Natural killer cell treated with Interleukin-12 subunit alpha and Interleukin-12 subunit beta and Interleukin-15 and Interleukin-18, amount 100 ng/mL, for 72 hours (primary cell): Measurements from ENCODE around the gene S1PR4. TPM values are rescaled to one million over a fixed set of nuclear protein-coding genes. Genes with fewer than 3 reads are reported as not detected.
A peak's percentile ranks its signal among the peaks of the same experiment; 100 is the strongest.
"Not testable (repeated sequence)": the region's sequence is repeated elsewhere in the genome, so short reads cannot be mapped to it uniquely, and the experiment has no call there.

Source experiments
- ATAC-seq, 2 donors: fragments of 150-1000 bp; cut with Tn5 transposase in 1 of 2; sonication (Bioruptor Pico), chemical (Tn5 transposase) in 1 of 2; 2 replicates each; pipeline ENCODE4 v1.10.0; 2021
- DNase-seq: peaks from one replicate; pipeline ENCODE4 v3.0.0; 2022; ENCODE audit warnings: low spot score
- H3K27ac Mint-ChIP-seq, 2 donors: 1 replicate in 1 of 2; 2 replicates in 1 of 2; pipeline ENCODE4 v1.8.0; 2022; ENCODE audit warnings: mixed read lengths in 2 of 2, mild to moderate bottlenecking in 1 of 2, moderate library complexity in 1 of 2
- H3K27me3 Mint-ChIP-seq, 2 donors: 1 replicate in 1 of 2; 2 replicates in 1 of 2; pipeline ENCODE4 v1.8.0; 2022; ENCODE audit warnings: mixed read lengths in 2 of 2
- H3K36me3 Mint-ChIP-seq: one replicate; pipeline ENCODE4 v1.8.0; 2022; ENCODE audit warnings: mixed read lengths
- H3K4me1 Mint-ChIP-seq, 2 donors: 1 replicate in 1 of 2; 2 replicates in 1 of 2; pipeline ENCODE4 v1.8.0; 2022; ENCODE audit warnings: low read depth in 2 of 2, mixed read lengths in 2 of 2, mild to moderate bottlenecking in 1 of 2
- H3K4me3 Mint-ChIP-seq: one replicate; pipeline ENCODE4 v1.8.0; 2022; ENCODE audit warnings: mixed read lengths
- H3K9me3 Mint-ChIP-seq: 2 replicates; pipeline ENCODE4 v1.8.0; 2022; ENCODE audit warnings: mixed read lengths
- total RNA-seq, 2 donors: library from RNA; stranded (reverse); gene quantifications; one replicate each; pipeline ENCODE4 v1.2.3, GENCODE V29; 2022

S1PR4 gene
- total RNA-seq, 2 donors from 2014 or later, result 33.5 to 47.0 TPM

DNA sequence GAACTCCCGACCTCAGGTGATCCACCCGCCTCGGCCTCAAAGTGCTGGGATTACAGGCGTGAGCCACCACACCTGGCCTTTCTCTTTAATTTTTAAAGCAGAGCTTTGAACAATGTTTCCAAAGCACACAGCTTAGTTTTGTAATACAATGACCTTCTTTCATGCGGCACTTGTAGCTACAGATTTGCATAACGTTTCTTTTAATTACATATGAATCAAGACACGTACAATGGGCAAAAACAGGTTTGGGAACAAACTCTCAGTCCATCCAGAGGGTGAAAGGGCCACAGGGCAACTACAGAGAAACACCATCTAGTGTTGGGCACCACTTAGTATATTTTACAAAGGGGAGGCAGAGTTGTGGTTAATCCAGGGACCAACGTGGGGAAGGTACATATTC lies 19.0 kb upstream of the S1PR4 start:
- peaks cover 15 to 40% of the 10 kb centered on the region in 2 donors for H3K4me1 Mint-ChIP-seq
- peaks cover 2% of the 10 kb centered on the region for H3K9me3 Mint-ChIP-seq
- no peak for DNase-seq
- no peak overlapping the region for H3K4me3 Mint-ChIP-seq
- peak overlapping the region in 1 of 2 donors; percentile 49 for H3K27ac Mint-ChIP-seq
- H3K27me3 Mint-ChIP-seq, result peaks cover 0 to 2% of the 10 kb centered on the region in 2 donors
- H3K36me3 Mint-ChIP-seq, result peaks cover 5% of the 10 kb centered on the region
- ATAC-seq, result no peak

DNA sequence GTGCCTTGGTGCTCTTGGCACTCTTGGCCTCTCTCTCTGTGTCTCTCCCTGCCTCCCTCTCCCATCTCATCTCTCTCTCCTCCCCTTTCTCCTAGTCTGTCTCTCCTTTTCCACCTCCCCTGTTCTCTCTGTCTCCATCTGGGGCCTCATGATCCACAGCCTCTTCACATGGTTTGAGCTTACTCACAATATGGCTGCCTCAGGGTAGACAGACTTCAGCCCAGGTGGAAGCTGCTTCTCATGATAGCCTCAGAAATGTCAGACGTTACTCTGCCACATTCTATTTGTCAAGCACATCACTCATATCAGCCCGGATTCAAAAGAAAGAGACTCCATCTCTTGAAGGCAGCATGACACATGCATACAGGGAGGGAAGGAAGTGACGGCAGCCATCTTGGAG lies 18.4 kb upstream of the S1PR4 start:
- H3K27ac Mint-ChIP-seq, result peak overlapping the region; percentile 5 to 49
- H3K27me3 Mint-ChIP-seq, result peaks cover 0 to 2% of the 10 kb centered on the region in 2 donors
- H3K4me3 Mint-ChIP-seq, result no peak overlapping the region
- ATAC-seq, result no peak
- H3K9me3 Mint-ChIP-seq, result peaks cover 2% of the 10 kb centered on the region
- DNase-seq, result no peak
- H3K36me3 Mint-ChIP-seq, result peaks cover 5% of the 10 kb centered on the region
- H3K4me1 Mint-ChIP-seq, result peaks cover 16 to 42% of the 10 kb centered on the region in 2 donors

DNA sequence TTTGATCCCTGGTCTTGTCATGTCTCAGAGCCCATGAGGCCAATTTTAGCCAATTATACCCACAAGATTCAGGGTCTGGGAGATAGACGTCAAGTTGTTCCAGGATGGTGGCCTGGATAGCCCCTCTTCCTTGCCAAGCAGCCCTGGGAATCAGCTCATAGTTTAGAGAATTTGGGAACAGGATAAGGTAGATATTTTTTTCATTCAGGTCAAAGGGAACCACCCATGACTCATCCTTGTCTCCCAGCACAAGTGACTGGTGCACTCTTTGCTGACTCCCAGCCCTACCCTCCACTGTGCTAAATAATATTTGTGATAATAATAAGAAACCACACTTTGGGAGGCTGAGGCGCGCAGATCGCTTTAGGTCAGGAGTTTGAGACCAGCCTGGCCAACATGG lies 17.1 kb upstream of the S1PR4 start:
- H3K9me3 Mint-ChIP-seq, result no peaks in the 10 kb centered on the region
- ATAC-seq, result no peak
- peaks cover 0 to 2% of the 10 kb centered on the region in 2 donors for H3K27me3 Mint-ChIP-seq
- peaks cover 23 to 39% of the 10 kb centered on the region in 2 donors for H3K4me1 Mint-ChIP-seq
- H3K4me3 Mint-ChIP-seq, result no peak overlapping the region
- peak overlapping the region; percentile 46 to 49 for H3K27ac Mint-ChIP-seq
- no peak for DNase-seq
- peaks cover 11% of the 10 kb centered on the region for H3K36me3 Mint-ChIP-seq

DNA sequence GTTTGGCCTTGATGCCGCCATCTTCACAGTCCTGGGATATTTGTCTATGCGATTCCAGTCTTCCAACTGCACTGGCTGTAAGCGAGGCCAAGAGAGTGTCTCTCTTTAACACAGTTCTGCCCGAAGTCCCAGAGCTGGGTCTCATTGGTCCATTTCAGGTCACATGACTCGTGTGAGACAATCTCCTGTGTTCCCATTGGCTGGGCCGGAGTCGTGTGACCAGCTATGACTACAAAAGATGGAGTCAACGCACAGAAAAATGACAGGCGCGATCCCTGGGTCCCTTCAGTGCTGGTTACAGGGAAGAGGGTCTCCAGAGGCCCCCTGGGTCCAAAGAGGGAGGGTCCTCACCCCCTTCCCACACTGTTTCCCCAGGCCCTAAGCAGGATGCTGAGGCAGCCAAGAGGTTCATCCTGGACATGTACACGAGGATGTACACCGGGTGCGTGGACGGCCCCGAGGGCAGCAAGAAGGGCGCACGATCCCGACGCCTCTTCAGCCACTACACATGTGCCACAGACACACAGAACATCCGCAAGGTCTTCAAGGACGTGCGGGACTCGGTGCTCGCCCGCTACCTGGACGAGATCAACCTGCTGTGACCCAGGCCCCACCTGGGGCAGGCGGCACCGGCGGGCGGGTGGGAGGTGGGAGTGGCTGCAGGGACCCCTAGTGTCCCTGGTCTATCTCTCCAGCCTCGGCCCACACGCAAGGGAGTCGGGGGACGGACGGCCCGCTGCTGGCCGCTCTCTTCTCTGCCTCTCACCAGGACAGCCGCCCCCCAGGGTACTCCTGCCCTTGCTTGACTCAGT lies 15.9 kb upstream of the S1PR4 start:
- peaks cover 11% of the 10 kb centered on the region for H3K36me3 Mint-ChIP-seq
- H3K4me3 Mint-ChIP-seq, result no peak overlapping the region
- H3K27ac Mint-ChIP-seq, result peak overlapping the region in 1 of 2 donors; percentile 76
- H3K9me3 Mint-ChIP-seq, result no peaks in the 10 kb centered on the region
- no peak for DNase-seq
- ATAC-seq, result no peak
- peaks cover 0 to 2% of the 10 kb centered on the region in 2 donors for H3K27me3 Mint-ChIP-seq
- H3K4me1 Mint-ChIP-seq, result peaks cover 23 to 34% of the 10 kb centered on the region in 2 donors

DNA sequence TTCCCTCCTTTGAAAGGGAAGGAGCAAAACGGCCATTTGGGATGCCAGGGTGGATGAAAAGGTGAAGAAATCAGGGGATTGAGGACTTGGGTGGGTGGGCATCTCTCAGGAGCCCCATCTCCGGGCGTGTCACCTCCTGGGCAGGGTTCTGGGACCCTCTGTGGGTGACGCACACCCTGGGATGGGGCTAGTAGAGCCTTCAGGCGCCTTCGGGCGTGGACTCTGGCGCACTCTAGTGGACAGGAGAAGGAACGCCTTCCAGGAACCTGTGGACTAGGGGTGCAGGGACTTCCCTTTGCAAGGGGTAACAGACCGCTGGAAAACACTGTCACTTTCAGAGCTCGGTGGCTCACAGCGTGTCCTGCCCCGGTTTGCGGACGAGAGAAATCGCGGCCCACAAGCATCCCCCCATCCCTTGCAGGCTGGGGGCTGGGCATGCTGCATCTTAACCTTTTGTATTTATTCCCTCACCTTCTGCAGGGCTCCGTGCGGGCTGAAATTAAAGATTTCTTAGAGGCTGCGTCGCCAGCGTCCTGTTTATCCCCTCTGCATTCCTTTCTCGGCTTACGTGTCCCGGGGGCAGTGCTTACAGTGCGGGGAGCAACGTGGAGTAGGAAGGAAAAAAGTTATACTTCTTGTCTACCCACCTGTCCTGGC lies 15.2 kb upstream of the S1PR4 start:
- Mint-ChIP-seq H3K27ac (peak overlapping the region; percentile 35 to 76), H3K27me3 (no peaks in the 10 kb centered on the region), H3K4me3 (no peak overlapping the region), H3K4me1 (peaks cover 23 to 31% of the 10 kb centered on the region in 2 donors), H3K9me3 (no peaks in the 10 kb centered on the region), H3K36me3 (peaks cover 11% of the 10 kb centered on the region)
- ATAC-seq, result peak; percentile 85 to 90
- DNase-seq, result peak; percentile 84

DNA sequence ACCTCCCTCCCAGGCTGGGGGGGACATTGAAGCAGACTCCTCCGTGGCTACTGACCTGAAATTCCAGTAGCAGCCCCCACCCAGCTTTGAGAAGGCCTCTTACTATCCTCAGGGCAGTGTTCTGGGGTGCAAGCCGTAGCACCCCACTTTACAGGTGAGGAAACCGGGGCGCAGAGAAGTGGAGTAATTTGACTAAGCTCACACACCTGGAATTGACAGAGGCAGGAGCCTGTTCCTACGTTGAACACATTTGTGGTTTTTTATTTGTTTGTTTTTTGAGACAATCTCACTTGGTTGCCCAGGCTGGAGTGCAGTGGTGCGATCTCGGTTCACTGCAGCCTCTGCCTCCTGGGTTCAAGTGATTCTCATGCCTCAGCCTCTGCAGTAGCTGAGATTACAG lies 14.6 kb upstream of the S1PR4 start:
- ATAC-seq (no peak), DNase-seq (no peak)
- peaks cover 20 to 27% of the 10 kb centered on the region in 2 donors for H3K4me1 Mint-ChIP-seq
- H3K27me3 Mint-ChIP-seq, result no peaks in the 10 kb centered on the region
- H3K9me3 Mint-ChIP-seq, result no peaks in the 10 kb centered on the region
- H3K27ac Mint-ChIP-seq, result no peak overlapping the region
- H3K36me3 Mint-ChIP-seq, result peaks cover 11% of the 10 kb centered on the region
- H3K4me3 Mint-ChIP-seq, result no peak overlapping the region

DNA sequence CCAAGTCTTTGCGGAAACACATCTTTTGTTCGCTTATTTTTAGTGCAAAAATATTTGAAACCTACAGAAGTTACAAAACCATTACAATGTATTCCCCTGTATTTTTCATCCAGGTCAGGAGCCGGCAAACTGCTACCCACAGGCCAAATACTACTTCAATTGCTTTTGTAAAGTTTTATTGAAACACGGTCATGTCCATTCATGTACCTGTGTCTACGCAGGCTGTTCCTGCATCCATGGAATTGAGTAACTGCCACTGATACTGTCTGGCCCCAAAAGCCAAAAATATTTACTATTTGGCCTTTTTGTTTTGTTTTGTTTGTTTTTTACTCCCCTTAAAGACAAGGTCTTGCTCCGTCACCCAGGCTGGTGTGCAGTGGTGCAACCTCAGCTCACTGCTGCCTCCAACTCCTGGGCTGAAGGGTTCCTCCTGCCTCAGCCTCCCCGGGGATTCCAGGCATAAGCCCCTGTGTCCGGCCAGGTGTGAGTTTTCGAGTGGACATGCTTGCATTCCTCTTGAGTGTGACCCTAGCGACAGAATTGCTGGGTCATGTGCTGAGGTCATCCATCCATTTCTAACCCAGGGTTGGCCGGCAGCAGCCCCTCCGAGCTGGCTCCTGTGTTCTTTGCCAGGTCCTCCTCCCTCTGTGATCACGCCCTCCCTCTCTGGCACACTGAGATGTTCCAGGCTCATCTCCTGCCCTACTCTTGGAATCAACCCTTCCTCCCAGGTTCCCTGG lies 10.9 kb upstream of the S1PR4 start:
- H3K9me3 Mint-ChIP-seq, result no peaks in the 10 kb centered on the region
- H3K27ac Mint-ChIP-seq, result no peak overlapping the region
- no peak for DNase-seq
- no peaks in the 10 kb centered on the region for H3K27me3 Mint-ChIP-seq
- H3K4me3 Mint-ChIP-seq, result no peak overlapping the region
- peaks cover 5% of the 10 kb centered on the region for H3K36me3 Mint-ChIP-seq
- no peak for ATAC-seq
- H3K4me1 Mint-ChIP-seq, result peaks cover 11 to 17% of the 10 kb centered on the region in 2 donors

DNA sequence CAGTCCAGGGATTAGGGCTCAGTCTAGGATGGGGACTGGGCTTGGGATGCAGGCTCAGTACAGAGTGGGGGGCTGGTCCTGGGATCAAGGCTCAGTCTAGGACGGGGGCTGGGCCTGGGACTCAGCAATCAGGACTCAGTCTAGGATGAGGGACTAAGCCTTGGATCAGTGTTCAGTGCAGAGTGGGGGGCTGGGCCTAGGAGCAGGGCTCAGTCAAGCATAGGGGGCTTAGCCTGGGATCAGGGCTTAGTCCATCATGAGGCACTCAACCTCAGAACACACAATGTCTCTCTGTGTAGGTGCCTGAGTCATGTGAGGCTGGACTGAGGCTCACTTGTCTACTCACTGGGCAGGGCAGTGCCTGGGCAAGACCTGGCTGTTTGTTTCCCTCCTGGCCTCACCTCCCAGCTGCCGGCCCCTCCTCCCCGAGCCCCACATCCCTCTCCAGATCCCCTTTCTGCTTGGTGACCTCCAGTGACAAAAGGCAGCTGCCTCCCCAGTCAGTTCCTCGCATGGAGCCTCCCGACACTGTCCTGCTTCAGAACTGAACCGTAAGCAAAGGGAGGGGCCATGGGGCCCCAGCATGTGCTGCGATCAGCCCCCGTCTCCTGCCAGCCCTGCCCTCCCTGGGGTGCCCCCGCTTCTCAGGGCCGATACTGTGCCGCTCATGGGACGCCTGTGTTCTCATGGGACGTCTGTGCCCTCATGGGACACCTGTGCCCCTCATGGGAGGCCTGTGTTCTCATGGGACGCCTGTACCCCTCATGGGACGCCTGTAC lies 6.5 kb upstream of the S1PR4 start:
- Mint-ChIP-seq H3K27ac (no peak overlapping the region), H3K27me3 (no peaks in the 10 kb centered on the region), H3K4me3 (no peak overlapping the region), H3K9me3 (no peaks in the 10 kb centered on the region), H3K4me1 (peaks cover 11 to 14% of the 10 kb centered on the region in 2 donors), H3K36me3 (no peaks in the 10 kb centered on the region)
- ATAC-seq (peak; percentile 45 to 46), DNase-seq (no peak)

DNA sequence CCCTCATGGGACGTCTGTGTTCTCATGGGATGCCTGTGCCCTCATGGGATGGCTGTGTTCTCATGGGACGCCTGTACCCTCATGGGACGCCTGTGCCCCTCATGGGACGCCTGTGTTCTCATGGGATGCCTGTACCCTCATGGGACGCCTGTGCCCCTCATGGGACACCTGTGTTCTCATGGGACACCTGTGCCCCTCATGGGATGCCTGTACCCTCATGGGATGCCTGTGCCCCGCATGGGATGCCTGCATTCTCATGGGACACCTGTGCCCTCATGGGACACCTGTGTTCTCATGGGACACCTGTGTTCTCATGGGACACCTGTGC lies 5.9 kb upstream of the S1PR4 start:
- DNase-seq, H3K36me3 Mint-ChIP-seq, H3K27ac Mint-ChIP-seq, H3K27me3 Mint-ChIP-seq, H3K9me3 Mint-ChIP-seq, H3K4me3 Mint-ChIP-seq, ATAC-seq: not testable (repeated sequence)
- H3K4me1 Mint-ChIP-seq, result peaks cover 13 to 14% of the 10 kb centered on the region in 2 donors

DNA sequence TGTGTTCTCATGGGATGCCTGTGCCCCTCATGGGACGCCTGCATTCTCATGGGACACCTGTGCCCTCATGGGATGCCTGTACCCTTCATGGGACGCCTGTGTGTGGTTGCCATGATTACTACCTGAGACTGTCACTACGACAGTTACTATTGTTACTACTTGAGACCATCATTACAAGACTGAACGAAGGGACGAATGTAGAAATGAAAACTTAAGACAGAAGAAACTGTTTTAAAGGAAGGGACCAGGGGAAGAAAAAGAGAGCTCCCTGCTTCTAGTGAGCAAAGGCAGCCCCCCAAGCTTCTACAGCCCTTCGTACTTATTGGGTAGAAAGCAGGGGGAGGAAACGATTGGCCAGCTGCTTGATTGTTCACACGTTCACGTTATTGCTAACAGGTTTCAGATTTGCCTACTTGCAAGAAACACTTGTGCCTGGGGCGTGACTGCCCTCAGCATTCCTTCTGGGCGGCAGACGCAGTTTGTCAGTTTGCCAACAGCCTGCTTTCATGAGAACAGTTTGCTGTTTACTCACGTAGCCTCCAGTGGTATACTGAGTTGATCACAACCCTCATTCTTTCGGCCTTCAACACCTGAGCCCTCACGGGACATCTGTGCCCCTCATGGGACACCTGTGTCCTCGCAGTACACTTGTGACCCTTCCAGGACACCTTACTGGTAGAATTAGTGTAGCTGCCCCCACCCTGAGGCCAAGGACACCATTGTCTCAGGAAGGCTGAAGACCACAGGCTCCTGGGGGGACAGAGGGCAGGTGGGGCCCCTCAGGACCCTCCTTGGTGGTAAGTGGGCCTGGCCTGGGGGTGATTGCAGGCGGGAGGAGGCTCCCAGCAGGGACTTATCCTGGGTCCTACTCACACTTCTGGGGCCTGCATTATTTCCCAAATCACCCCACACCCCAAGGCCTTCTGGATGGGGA lies 2.5 kb upstream of the S1PR4 start:
- peak overlapping the region; percentile 62 to 82 for H3K27ac Mint-ChIP-seq
- ATAC-seq, result no peak

DNA sequence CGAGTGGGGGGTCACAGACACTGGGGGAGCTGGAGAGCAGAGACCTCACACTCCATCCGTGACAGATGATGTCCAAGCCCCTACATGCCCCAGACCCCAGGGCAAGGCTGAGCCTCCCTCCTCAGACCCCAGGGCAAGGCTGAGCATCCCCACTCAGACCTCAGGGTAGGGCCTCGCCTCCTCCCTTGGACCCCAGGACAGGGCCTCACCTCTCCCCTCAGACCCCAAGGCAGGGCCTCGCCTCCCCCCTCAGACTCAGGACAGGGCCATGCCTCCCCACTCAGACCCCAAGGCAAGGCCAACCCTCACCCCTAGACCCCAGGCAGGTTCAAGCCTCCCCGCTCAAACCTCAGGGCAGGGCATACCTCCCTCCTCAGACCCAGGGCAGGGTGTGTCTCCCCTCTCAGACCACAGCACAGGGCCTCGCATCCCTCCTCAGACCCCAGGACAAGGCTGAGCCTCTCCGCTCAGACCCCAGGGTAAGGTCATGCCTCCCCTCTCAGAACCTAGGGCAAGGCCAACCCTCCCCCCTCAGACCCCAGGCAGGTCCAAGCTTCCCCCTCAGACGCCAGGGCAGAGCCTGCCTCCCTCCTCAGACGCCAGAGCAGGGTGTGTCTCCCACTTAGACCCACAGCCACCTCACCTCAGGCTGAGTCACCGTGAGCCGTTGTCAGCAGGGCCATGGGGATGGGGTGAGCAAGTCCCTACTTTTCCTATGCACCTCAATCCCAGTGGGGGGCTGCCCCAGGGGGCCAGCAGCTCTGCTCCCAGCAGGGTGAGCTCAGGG lies 1.7 kb upstream of the S1PR4 start:
- peak overlapping the region; percentile 62 to 82 for H3K27ac Mint-ChIP-seq
- H3K4me3 Mint-ChIP-seq, result peak overlapping the region; percentile 51
- no peaks in the 10 kb centered on the region for H3K36me3 Mint-ChIP-seq
- no peaks in the 10 kb centered on the region for H3K27me3 Mint-ChIP-seq
- ATAC-seq (peak in 1 of 2 donors; percentile 58), DNase-seq (no peak)
- peaks cover 31 to 33% of the 10 kb centered on the region in 2 donors for H3K4me1 Mint-ChIP-seq
- no peaks in the 10 kb centered on the region for H3K9me3 Mint-ChIP-seq

More for the DNA sequence above, 2.5 kb upstream of the S1PR4 start:
- no peaks in the 10 kb centered on the region for H3K9me3 Mint-ChIP-seq
- H3K4me1 Mint-ChIP-seq, result peaks cover 31 to 33% of the 10 kb centered on the region in 2 donors
- no peaks in the 10 kb centered on the region for H3K27me3 Mint-ChIP-seq
- no peaks in the 10 kb centered on the region for H3K36me3 Mint-ChIP-seq
- no peak overlapping the region for H3K4me3 Mint-ChIP-seq
- no peak for DNase-seq
